Endothelial cell of hepatic sinusoid (primary cell): Measurements from ENCODE around the gene SLC66A3.

Experiments
- in situ Hi-C: cut with HindIII; loops from 2 replicates; pipeline ENCODE4 v1.10.0; 2017; ENCODE audit warnings: low sequenced_read_pairs

SLC66A3 gene

DNA sequence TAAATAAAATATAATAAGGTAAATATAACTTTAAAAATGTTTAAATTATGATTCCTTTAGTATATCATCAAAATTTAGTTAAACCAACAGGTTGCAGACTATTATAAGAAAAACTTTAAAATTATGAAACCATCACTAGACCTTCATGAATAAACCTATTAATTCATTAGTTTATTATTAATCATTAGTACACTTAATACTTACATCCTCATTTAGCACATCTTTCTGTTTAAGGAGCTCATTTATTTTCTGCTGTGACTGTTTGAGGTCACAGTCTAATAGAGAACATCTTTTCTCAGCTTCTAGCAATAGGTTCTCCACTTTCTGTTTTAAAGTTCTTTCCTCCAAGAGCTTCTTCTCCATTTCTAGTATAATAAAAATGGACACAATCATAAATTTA is 52.8 kb downstream of the SLC66A3 start:
- in situ Hi-C loops = loop anchor here (5.0 kb wide), 1 partner anchor 46 kb away; no protein-coding TSS in a partner anchor

DNA sequence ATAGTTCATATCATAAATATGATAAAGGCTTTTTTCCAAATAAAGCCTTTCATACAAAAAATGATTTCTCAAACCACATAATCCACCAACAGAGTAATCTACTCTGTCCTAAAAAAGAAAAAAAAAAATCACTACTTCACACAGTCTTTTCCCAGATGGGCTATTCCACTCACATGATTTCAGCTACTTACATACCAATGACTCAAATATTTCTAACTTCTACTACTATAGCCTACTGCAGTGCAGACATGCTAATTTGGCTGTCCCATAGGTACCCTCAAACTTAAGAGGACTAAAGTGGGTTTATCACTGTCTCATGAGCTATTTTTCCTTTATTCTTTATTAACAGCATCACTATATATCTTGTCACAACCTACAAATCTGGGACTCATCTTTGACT is 57.4 kb downstream of the SLC66A3 start:
- in situ Hi-C loops = no loop called here

DNA sequence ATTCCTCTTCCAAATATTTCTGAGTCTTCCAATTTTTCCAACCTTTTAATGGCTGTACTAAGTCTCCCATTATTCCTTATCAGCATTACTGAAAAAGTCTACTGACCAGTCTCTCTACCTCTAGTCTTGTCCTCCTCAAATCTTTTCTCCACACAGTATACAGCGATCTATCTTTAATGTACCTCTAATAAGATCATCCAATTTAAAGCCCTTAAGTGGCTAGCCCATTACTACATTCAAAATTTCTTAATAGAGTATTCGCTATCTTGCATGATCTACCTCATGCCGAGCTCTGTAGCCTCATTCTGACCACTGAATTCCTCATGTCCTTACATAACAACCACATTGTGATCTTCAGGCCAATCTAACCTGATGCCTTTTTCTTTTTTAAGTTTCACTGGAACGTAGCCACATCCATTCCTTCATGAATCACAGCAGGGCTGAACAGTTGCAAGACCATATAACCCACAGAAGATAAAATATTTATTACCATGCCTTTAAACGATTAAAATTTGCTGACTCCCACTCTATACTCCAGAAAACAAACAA is 57.9 kb downstream of the SLC66A3 start:
- in situ Hi-C loops = no loop called here

DNA sequence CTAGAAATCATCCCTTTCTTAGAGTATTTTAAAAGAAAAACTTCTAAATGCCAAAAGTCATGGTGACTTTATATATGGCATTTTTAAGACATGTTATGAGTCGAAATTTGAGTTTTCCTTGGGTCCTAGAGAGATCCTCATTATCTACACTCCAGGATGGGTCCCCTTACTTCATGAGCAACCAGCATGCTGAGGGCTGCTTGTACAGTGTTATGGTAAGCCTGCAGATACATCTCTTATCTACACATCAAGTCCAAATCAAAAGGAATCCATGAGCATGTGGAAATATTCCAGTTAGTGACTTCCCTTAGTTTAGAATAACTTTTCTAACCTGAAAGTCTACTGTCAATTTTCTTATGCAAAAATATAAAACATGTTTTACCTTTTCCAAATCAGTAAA is 58.7 kb downstream of the SLC66A3 start:
- in situ Hi-C loops = no loop called here

- in situ Hi-C loops = no loop called here
These were observed 59.5 kb downstream of the SLC66A3 start for GRCh38 chr2:11214770-11215169.

GRCh38 chr2:11215407-11215806 is 60.1 kb downstream of the SLC66A3 start:
- in situ Hi-C loops = no loop called here

DNA sequence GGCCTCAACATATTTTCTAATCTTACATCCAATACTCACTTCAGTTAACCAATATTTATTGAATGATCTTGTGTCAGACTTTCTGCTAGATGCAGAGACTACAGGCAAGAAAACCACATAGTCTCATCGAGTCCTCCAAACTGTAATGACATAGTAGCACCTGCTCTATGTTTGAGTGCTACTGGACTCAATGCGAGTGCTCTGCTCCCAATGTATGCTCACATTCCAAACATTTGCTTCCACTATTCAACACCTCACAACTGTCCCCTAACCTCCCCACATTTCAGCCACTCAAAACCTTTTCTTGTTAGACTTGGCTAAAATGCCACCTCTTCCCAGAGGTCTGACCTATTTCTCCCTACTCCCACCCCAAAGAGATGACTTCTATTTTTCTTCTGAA is 65.2 kb downstream of the SLC66A3 start:
- in situ Hi-C loops = no loop called here

- in situ Hi-C loops = no loop called here
These were observed 67.6 kb downstream of the SLC66A3 start for GRCh38 chr2:11222845-11223244.

DNA sequence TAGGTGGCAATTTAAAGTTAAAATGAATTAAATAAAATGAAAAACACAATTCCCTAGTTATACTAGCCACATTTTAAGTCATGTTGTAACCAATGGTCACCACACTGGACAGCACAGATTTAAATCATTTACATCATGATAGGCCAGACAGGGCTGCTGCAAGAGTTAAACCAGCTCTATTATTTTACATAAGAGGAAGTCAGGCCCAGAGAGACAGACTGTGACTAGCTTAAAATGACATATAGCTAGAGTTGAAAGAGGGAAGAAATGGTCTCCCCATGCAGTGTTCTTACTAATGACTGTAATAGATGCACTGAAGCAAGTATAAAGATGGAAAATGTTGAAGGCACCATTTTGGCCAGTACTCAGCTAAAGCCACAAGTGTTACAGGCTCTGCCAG is 69.6 kb downstream of the SLC66A3 start:
- in situ Hi-C loops = loop anchor here (5.0 kb wide), 1 partner anchor 102 kb away; no protein-coding TSS in a partner anchor

DNA sequence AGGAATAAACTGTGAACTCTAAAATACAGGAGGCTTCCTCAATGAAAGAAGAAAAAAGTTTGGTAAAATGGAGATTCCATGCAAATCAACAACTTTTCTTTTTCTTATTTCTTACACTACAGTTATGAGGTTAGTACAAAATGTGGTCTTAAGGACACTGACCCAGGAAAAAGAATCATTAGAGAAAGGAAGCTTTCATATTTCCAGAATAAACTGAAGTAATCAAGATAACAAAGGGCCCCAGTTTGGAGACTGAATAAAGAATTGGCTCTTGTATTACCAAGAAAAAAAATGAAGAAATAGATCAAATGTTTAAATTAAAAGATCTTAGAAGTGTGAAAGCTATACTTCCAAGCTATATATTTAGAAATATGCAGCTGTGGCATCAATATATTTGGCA is 72.3 kb downstream of the SLC66A3 start:
- in situ Hi-C loops = loop anchor here (5.0 kb wide), 1 partner anchor 100 kb away; no protein-coding TSS in a partner anchor
